NCI-H345 treated with DMSO at 0.1 percent for 48 hours (cell line): ENCODE data around the gene JAK1.

Experiments used
- DNase-seq: peaks from one replicate; lab custom pipeline; 2025; ENCODE audit not compliant: unreplicated experiment; lab: John Stamatoyannopoulos, UW

The JAK1 gene

DNA sequence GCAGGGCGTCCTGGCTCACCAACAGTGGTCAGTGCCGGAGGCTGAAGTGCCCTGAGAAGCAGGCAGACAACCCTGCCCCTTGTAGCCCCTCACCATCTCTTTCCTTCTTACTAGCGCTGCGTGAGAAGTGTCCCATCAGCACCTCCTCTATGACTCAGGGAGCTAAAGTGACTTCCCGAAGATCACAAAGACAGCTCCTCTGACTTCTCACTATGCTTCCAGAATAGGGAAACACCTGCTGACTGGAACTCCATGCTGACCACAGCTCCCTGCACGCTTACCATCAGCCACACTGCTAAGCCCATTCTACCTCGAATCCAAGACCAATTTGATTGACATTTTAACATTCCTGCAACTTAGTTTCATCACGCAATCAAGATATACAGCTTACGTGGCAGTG is 92.8 kb downstream of the JAK1 start:
- DNase-seq: no peak

DNA sequence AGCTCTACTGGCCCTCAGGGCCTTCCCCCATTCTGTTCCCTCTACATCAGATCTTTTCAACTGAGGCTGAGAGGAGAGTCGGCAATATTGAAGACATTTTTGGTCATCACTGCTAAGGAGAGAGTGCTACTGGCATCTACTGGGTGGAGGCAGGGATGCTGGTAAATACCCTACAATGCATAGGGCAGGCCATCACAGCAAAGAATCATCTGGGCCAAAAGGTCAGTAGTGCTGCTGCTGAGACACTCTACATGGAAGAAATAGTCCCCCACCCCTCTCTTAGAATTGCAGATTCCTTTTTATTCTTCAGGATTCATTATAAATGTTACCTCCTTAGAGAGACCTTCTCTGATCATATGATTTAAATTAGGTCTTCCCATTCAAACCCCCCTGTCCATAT is 94.3 kb downstream of the JAK1 start:
- no peak for DNase-seq

DNA sequence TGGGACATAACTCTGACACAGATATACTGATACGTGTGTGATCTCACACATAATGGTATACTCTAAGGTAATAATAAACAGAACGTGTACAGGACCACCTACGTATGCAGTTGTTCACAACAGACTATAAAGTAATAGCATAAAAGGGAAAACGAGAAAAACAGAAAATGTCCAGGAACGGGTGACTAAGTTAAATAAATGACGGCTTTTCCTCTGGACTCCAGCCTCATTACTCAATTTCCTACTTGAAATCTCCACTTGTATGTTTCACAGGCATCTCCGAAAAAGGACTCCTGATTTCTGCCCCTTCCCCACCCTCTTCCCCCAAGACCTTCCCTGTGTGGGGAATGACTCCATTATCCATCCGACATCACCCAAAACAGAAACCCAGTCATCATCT is 95.1 kb downstream of the JAK1 start:
- DNase-seq: no peak

DNA sequence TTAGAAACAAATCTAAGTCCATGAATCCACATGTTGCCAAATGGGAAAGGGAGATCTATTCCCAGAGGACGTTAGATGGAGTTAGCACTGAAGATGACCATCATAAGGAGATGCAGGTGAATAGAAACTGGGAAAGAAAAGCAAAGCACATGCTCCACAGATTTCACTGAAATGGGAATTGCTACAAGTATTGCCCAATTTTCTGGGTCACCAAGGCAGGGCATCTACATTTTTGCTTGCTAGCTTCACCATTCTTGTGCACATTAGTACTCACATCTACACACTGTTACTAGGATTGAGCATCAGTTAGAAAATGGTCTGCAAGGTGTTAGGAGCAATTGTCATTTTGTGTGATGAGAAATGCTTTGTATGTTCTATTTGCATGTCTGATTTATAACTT is 99.1 kb downstream of the JAK1 start:
- DNase-seq: no peak

DNA sequence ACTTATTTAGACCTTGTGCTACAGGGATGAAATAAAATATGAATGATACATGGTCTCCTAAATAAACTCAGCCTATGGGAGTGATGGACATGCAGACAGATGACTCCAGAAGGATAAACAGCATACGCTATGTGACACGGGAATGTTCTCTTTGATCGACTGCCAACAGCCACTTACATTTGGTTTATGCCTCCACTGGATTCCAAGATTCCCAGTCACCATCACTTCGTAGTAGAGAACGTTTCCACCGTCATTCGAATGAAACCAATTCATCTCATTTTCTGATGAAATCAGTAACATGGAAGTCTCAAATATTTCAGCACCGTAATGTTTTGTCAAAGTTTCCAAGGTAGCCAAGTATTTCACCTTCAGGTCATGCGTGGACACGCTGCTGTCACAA is 99.7 kb downstream of the JAK1 start:
- no peak for DNase-seq

DNA sequence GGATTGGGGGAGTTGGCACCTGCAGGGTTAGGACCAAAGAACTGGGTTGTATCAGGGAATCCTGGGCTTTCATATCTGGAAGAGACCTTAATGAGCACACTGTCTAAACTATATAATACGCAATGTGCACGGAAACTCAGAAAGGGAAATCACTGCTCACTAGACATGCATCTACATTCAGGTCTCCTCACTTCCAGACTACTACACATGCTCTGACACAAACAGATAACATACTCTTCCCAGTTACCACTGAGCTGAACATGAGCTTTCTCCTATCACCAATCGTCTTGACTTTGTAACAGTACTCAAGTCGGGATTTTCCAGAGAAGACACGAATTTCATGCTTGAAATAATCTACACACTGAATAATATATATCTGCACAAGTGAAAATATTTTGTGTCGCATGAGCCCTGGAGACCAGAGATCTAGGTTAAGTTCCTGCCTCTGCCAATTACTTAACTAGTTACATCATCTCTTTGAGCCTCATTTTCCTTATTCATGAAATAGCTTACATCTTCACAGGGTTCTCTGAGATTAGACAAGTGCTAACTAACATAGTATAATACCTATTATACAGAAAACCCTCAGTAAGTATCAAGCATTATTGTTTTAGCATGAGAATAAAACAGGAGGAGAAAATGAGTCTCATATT is 101.1 kb downstream of the JAK1 start:
- no peak for DNase-seq

DNA sequence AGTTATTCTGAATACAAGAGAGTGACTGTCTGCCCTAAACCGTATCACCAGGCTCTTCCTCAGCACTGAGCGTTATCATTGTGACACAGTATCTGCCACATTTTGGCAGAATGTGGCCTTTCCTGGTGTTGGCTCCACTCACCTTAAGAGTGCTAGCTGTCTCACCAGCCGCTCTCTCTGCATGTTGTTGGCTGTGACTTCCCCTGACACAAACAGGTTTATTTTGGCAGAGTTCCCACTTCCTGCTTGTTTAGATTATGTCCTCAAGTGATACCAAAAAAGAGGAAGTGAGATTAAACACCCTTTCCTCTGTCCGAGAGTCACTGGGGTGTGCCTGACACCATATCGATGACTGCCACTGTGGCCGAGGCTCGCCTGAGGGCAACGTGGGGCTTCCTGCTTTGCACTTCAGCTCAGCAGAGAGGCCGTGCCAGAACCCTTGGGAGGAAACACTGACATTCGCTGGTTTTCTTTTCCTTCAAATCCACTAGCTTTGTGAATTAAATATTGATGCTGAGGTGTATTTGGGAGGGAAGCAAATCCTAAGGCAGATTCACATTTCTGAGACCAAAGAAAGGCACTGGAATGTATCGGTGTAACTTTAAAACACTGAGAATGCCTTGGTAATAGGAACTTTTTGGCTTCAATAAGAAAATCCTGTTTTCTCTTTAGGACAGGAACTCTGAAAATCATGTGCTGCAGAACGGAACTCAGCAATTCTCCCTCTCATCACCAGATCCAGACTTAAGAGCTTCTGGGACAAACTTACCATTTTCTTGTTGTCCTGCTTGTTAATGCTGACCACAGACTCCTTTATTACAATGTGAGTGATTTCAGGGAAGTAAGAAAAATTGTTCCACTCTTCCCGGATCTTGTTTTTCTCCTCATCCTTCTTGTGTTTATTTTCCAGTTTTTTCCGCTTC is 102.1 kb downstream of the JAK1 start:
- no peak for DNase-seq

DNA sequence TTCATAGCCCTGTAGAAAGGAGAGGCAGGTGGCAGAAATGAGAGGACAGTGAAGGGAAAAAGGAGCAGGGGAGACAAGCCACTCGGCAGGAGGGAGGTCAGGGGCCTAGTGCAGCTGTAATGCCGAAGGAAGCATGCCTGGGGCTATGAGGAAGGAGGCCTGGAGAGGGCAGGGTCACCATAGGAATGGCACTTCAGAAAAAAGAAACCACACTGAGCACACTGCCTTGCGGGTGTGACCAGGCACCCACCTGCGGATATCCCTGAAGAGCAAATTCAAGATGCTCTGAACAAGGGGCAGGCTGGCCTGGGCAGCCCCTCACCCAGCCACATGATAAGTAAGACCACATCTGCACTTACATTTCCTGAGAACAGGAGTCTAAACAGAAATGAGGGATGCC is 104.7 kb downstream of the JAK1 start:
- no peak for DNase-seq

DNA sequence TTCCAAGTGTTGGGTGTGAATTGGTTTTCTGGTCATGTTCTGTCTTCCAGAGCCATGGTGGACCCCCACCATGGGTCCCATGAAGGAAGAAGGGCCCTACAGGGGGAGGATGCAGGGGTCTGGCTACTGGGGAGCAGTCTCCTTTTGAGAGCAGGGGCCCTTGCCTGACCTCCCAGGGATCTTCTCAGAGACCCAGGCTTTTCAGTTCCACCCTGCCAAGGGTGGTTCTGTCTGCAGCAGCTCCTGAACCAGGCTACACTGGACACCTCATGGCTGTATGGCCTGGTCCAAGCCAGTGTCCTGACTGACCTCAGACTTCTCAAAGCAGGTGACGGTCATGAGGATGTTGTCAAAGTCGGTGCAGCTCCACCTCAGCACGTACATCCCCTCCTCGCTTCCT is 109.0 kb downstream of the JAK1 start:
- DNase-seq: no peak

DNA sequence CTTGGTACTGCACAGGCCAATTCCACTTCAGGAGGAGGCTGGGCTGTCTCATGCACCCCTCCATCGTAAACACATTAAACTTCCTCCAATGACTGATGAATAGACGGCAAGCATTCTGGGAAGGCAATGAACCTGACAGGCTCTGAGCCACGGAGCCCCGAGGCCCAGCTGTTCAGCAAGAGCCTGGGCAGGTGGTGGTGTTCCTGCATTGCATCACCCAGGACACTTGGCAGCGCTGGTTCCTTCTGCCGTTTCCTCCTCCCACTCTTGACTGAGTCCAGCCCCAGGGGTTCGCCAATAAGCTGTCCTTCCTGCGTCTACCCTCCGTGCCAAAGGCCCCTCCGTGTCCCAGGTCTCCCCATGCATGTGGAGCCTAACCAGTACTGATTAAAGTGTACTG is 109.8 kb downstream of the JAK1 start:
- DNase-seq: no peak

DNA sequence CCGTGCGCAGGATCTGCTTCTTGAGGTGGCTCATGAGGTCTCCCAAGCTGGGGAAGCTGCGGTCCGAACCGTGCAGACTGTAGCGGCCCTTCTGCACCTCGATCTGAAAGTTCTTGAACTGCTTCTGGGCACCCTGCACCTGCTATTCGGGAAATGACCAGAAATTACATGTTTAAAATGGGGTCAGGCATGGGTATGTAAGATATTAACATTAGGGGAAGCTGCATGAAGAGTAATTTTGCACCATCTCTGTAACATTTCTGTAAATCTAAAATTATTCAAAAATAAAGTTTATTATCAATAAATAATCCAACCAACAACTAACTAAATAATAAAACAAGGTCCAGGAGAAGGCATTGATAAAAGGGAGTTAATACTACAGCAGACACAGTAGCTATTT is 110.8 kb downstream of the JAK1 start:
- DNase-seq: no peak

DNA sequence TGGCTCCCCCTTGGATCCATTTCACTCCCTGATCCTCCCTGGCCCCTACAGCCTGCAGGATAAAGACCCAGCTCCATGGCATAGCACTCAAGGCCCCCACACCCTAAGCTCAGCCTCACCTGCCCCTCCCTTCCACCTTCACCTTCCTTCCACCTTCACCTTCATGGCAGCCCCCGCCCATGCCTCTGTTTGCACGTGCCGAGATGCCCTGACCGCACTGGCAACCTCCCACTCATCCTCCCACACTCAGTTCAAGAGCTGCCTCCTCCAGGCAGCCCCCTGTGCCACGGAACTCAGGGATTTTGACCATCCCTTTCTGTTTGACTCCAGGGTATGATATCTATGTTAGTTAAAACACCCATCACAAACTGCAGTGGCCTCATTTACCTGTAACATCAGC is 111.7 kb downstream of the JAK1 start:
- no peak for DNase-seq

DNA sequence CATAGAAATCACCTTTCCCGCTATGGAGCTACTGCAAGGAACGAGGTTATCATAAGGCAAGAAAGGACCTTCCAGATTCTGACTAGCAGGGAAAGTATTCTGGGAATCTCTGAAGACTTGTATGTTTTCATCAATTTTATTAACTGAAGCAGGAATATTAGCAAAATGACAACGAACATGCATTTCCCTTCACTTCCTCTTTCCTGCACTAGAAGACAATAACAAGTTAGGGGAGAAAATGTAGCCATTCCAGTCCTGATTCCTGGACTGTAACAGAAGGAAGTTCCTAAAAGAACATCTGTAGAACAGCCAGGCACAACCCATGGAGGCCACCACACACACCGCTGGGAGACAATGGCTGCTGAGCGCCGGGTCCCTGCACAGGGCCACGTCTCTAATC is 114.7 kb downstream of the JAK1 start:
- DNase-seq: no peak

DNA sequence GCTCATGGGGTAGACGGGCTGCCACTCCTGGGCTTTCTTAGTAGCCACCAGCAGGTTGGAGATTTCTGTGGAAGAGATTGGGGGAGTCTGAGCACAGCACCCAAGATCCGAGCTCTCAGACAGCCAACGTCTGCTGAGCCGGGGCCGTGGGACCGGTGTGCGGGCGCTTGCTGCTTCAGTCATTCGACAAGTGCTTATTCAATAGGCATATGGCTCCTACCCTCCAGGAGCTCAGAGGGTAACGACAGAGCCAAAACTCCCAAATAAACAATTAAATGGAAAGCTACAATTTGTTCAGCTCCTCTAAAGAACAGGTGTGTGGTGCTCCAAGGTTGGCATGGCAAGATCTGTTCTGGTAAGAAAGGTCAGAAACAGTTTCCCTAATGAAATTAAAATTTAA is 115.5 kb downstream of the JAK1 start:
- DNase-seq: no peak

DNA sequence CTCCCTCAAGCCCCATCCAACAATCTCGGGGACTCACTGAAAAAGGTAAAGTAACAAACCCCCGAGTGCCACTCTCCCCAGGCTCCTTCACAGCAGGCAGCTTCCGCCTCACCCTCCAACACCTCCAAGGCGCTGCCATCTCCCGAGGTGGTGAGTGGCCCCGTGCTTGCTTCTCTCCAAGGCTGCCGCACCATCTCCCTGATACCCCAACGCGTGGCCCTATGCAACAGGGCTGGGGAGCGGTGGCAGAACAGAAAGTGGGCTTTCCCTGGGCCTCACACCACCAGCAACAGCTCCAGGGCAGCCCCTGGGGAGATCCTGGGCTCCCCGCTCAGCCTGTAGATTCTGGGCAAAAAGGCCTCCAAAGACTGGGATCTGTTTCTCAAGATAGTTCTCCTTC is 116.4 kb downstream of the JAK1 start:
- no peak for DNase-seq

DNA sequence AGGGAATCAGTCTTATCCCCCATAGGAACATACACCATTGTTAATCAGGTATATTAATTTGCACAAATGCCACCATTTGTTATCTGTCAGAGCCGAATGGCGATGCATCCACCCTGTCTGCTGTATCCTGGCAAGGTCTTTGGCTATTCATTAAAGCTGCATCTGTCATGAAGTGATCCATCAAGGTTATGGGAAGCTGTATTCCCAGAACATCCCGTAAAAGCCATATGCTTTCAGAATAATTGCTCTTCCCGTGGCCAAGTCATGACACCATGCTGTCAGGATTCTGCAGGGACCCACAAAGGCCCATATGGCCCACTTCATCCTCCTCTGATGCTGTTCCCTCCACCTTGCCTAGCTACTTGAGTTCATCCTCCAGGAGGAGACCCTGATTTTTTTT is 117.5 kb downstream of the JAK1 start:
- no peak for DNase-seq

DNA sequence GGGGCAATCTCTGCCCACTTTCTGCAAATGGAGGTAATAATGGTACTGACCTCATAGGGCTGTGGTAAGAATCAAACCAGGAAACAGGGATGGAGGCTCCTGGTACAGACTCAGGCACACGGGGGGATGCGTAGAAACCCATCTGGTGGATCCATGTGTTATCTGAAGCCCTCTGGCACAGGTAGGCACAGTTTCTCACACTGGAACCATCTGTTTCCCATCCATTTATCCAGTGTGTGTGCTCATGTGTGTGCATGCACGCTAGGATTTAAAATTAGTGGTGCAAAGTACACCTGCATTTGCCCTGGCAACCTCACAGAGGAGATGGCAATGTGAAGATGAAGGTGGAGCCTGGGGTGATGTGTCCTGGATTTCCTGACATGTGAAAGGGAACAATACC is 118.2 kb downstream of the JAK1 start:
- no peak for DNase-seq

DNA sequence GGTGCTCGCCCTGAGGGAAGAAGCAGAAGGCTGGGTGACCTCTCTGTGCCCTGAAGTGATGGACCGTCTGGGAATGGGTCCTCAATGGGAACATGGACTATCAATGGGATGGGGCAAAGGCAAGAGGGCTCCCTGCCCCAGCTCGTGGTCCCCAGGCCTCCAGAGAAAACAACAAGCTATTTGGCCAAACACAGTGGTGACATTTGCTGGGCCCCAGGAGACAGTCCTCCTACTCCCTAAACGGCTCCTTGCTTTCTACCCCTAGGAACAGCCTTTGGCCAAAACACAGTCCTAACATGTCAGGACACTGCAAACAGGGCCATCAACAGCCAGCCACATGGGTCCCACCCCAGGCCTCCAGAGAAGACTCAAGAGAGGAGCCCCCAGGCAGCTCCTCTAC is 118.7 kb downstream of the JAK1 start:
- no peak for DNase-seq

DNA sequence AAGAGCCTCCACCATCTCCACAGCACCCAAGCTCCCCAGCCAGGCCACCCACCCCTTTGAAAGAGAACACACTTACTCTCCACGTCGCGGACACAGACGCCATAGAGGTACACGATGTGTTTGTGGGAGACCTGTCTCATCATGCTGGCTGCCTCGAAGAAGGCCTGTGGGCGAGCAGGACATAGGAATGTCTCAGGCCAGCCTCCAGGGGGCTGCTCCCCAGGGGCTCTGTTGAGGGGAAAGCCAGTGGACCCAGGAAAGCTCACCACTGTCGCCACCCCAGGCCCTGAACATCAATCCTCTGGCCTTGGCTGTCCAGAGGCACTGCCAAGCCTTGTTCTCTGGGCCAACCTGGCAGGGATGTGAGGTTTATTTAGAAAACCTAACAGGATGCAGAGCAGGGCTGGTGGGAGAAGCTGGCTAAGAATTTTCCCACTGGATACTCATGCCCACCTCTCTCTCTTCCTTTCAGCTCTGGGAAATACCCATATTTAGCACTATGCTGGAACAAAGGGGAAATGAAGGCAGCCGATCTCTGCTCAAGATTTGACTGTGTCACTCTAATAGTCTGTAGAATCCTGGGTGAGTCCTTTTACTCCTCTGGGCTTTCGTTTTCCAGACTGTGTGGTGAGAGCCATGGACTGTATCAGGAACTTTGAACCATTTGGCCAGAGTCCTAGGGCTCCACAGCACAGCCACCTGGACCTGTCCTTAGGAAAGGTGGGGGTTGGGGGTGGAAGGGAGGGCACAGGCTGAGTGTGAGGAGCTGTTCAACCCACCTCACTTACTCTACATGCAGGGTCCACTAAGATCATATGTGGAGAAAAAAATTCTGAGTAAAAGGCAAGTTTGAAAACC is 119.5 kb downstream of the JAK1 start:
- no peak for DNase-seq

DNA sequence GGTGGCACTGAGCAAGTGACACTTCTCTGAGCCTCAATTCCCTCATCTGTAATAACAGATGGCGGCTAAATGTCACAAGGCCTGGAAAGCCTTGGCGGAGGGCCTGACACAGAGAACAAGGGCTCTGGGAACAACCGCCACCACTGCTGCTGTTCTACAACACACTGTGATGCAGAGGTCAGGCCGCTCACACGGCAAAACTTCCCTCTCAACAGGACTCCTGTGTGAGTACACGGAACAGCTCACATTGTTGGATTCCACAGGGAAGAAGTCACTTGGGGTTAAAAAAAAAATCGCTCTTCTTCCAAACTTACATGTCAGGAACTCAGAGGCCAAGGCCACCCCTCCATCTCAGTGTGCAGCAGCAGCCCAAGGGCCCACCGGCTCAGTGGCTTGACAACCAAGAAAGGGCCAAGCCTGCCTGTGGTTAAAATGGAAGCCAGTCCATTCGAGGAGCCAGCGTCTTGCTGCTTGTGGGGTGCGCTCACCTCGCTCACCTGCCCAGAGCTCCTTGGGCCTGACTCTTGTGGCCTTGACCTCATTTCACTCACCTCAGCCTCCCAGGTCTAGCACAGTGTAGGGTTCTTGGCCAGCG is 120.4 kb downstream of the JAK1 start:
- no peak for DNase-seq

DNA sequence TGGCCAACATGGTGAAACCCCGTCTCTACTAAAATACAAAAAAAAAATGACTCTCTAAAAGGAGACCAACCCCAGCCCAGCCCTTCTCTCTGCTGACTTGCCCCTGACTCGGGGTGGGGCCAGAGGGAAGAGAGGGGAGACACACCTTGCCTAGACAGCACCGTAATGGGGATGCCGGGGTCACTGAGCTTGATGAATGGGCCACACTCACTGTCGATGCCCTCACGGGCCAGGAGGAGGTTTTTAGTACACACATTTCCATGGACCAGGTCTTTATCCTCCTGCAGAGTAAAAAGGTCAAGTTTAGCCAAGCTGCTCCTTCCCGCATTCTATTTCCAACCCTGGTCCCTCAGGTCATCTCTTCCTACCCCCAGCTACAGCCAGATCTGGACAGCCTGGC is 121.7 kb downstream of the JAK1 start:
- no peak for DNase-seq
